GM12891 (cell line): ENCODE data around the gene GPR21.
A peak's percentile ranks its signal among the peaks of the same experiment; 100 is the strongest.

Source experiments
- DNase-seq: peaks from one replicate; pipeline ENCODE4 v3.0.0; 2011; ENCODE audit warnings: low spot score; ENCODE audit not compliant: insufficient read length
- FAIRE-seq: peaks from 2 replicates; lab custom pipeline; 2011; peaks lifted over from hg19 to GRCh38; lab: Jason Lieb, UNC
- PAX5 ChIP-seq: IDR thresholded peaks from 2 replicates; pipeline ENCODE4 v1.6.1; 2011; ENCODE audit warnings: low read length, moderate library complexity, mild to moderate bottlenecking; ENCODE audit not compliant: insufficient read depth, severe bottlenecking
- POLR2A ChIP-seq: IDR thresholded peaks from 2 replicates; pipeline ENCODE4 v1.6.1; 2011; ENCODE audit warnings: low read depth, low read length, control low read depth
- POLR2AphosphoS5 ChIP-seq: IDR thresholded peaks from 2 replicates; pipeline ENCODE4 v1.6.1; 2011; ENCODE audit warnings: low read depth, low read length, control low read depth
- POU2F2 ChIP-seq: IDR thresholded peaks from 2 replicates; pipeline ENCODE4 v1.6.1; 2011; ENCODE audit warnings: low read depth, mild to moderate bottlenecking, control low read depth, low read length, moderate library complexity
- SPI1 ChIP-seq: IDR thresholded peaks from 2 replicates; pipeline ENCODE4 v1.6.1; 2011; ENCODE audit warnings: low read depth, low read length, control low read depth
- TAF1 ChIP-seq: IDR thresholded peaks from 2 replicates; pipeline ENCODE4 v1.6.1; 2011; ENCODE audit warnings: low read depth, low read length, control low read depth

Gene GPR21

DNA sequence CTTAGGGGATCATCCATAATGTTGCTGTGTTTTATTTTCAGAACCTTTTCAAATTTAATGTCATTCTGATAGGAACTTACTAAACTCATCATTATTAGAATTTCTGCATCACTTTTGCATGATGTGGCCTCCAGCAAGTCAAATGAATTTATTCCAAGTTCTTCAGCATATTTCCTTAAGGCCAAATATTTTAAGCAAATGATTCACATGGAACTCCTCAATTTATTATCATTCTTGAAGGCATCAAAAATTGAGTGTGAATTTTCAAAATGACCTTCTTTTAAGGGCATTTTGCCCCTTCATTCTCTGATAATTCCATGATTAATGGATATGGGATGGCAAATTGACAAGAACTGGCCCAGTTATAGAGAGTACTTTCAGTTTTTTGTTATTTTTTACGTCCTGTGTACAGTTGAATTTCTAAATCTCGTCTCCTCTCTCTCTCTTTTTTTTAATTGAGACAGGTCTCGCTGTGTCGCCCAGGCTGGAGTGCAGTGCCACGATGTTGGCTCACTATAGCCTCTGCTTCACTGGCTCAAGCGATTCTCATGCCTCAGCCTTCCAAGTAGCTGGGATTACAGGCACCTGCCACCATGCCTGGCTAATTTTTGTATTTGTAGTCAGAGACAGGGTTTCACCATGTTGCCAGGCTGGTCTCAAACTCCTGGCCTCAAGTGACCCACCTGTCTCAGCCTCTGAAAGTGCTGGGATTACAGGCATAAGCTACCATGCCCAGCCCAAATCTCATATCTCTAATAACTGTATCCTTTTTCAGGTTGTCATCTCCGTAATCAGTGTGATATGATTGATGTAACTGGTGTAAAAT, 29.1 kb downstream of the GPR21 start:
- DNase-seq = no peak
- no peak for TF ChIP-seq PAX5
- TF ChIP-seq POLR2A = no peak
- no peak for TF ChIP-seq SPI1
- no peak for TF ChIP-seq TAF1
- no peak for TF ChIP-seq POU2F2
- TF ChIP-seq POLR2AphosphoS5 = no peak
- no peak for FAIRE-seq

DNA sequence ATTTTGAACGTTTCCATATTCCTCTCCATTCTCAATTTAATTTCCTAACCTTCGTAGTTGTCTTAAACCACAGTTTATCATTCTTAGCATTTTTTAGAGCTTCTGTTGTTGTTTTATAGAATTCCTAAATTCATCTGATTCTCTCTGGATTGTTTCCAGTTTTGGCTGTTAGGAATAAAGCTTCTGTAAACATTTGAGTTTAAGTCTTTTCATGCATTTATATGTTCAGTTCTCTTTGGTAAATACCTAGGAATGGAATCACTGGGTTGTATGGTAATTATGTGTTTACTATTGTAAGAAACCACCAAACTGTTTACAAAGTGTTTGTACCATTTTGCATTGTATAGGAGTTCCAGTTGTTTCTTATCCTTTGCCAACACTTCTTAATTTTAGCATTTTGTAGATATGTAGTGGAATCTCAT, 29.7 kb downstream of the GPR21 start:
- no peak for DNase-seq
- FAIRE-seq = no peak
- TF ChIP-seq TAF1 (no peak), POU2F2 (no peak)

DNA sequence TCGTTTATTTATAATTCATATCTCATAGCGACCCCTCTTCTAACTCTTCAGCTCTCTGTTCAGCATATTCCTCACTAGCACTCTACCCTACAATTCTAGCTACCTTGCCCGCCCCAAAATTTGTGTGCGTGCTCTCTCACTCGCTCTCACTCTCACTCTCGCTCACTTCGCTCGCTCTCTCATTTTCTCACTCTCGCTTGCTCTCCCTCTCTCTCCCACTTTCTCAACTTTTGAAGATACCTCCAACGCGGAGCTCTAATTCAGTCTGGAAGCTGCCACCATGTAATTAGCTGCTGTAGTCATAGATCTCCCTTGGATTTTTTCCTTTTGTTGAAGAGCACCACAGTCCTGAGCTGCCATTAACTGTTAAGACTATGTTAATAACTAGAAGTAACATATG, 30.4 kb downstream of the GPR21 start:
- DNase-seq (no peak), FAIRE-seq (no peak)
- TF ChIP-seq POU2F2 (no peak), SPI1 (no peak), TAF1 (no peak), POLR2A (no peak), PAX5 (no peak), POLR2AphosphoS5 (no peak)

DNA sequence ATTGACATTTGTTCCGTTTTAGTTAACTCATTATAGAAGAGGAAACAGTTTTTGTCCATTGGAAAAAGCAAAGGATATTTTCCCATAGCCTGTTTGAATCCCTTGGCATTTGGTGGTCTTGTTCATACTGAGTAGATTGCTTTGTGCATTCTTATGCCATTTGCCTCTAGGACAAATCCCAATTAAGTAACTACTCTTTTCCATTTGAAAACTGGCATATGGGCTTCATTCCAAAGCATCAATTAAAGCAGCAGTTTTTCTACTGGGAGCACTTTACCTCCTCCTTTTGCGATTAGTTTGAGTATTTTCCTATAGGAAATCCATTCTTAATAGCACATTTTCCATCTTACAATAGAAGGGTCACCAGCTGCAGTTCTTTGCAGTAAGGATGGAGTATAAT, 31.2 kb downstream of the GPR21 start:
- no peak for TF ChIP-seq SPI1
- no peak for TF ChIP-seq POLR2AphosphoS5
- TF ChIP-seq PAX5 = no peak
- no peak for TF ChIP-seq TAF1
- FAIRE-seq = no peak
- no peak for DNase-seq

DNA sequence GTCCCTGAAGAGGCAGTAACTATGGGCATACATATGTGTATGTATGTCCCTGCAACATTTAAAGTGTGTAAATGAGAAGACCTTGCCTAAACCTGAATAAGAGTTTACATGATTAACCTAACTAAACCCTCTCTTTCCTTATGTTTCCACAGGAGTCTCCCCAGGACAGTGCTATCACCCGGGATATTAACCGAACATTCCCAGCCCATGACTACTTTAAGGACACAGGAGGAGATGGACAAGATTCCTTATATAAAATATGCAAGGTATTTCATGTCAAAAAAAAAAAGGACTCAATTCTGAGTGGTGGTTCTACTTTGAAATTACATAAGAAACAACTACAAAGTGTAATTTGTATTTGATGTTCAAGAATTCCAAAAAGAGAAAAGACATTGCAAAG, 31.7 kb downstream of the GPR21 start:
- no peak for FAIRE-seq
- no peak for TF ChIP-seq SPI1
- no peak for TF ChIP-seq POLR2AphosphoS5
- no peak for TF ChIP-seq POU2F2
- TF ChIP-seq PAX5 = no peak
- no peak for TF ChIP-seq TAF1
- no peak for TF ChIP-seq POLR2A
- DNase-seq = no peak

DNA sequence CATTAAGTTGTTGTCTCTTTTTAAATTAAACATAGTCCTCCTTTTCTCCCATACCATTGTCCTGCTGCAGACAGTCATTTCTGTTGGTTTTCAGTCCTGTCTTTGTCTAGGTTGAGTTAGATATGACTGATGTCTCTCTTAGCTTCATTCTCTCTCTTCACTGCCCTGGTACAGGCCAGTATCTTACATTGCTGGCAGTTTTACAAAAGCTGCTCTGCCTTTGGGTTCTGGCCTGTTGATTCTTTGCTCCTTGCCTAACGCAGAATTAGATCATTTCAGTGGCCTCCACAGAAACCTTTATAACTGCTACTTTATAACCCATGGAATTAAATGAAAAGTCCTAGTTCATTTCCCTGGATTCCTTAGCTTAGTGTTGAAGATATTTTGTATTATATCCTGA, 33.7 kb downstream of the GPR21 start:
- FAIRE-seq = no peak
- DNase-seq = no peak
- no peak for TF ChIP-seq PAX5
- TF ChIP-seq POLR2AphosphoS5 = no peak
- TF ChIP-seq SPI1 = no peak
- TF ChIP-seq POLR2A = no peak
- no peak for TF ChIP-seq POU2F2
- no peak for TF ChIP-seq TAF1

DNA sequence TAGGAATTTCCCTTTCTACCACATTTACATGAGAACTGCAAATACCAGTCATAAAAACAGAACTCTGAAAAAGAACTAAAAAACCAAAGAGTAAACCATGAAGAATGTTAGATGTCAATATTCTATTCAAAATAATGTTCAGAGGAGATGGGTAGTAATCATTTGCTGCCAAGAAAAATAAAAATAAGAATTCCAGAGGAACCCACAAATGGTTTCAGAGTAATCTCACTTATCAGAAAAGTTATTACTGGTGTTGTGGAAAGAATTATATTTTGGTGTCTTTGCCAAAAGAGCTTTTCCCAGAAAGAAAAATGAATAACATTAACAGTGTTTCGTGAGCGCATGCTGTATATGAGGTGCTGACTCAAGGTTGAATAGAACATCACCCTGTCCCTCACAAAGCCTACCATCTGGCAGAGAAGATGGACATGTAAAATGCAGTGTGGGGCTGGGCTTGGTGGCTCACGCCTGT, 35.6 kb downstream of the GPR21 start:
- TF ChIP-seq PAX5 (no peak), TAF1 (no peak), POLR2AphosphoS5 (no peak), POLR2A (no peak), POU2F2 (no peak), SPI1 (no peak)
- no peak for DNase-seq
- no peak for FAIRE-seq

DNA sequence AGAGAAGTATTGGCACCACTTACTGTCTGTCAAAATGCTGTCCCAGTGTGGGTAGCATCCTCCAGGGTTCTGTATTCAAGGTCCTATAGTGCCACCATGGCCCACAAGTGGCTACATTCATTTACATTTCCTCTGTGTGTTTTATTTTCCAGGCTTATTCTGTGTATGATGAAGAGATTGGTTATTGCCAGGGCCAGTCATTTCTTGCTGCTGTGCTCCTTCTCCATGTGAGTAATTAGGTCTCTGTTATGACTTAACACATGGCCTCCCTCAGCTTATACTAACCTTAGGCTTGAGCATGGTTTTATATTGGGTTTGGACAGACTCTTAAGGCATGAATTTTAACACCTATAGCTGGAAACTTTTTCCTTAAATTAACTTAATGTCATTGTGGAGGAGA, 36.7 kb downstream of the GPR21 start:
- DNase-seq = no peak
- FAIRE-seq = peak; percentile 26
- TF ChIP-seq PAX5 (no peak), TAF1 (no peak)

DNA sequence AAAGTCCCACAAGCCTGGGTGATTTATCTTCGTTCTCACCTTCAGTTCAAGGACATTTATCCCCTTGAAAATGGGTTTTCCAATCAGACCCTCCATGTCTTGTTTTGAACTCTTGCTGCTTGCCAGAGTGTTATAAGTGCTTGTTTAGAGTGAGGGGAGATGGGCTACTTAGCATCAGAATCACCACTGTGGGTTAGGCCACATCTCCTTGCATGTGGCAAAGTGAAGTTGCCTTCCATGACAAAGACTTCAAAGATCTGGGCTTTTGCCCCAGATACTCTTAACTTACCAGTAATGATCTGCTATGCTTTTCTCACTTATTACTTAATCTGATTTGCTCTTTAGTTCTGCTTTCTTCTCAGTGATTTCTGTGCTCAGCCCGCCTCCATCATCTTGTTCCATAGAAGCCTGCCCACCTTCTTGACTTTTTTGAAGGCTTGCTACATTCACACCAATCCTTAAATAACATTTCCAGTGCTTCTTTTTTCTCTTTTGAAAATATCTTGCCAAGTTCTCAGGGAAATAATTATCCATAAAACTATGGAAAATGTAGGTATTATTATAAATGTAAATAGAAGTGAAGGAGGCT, 39.0 kb downstream of the GPR21 start:
- FAIRE-seq (no peak), DNase-seq (no peak)
- TF ChIP-seq PAX5 (no peak), TAF1 (no peak), SPI1 (no peak), POLR2AphosphoS5 (no peak), POLR2A (no peak), POU2F2 (no peak)

DNA sequence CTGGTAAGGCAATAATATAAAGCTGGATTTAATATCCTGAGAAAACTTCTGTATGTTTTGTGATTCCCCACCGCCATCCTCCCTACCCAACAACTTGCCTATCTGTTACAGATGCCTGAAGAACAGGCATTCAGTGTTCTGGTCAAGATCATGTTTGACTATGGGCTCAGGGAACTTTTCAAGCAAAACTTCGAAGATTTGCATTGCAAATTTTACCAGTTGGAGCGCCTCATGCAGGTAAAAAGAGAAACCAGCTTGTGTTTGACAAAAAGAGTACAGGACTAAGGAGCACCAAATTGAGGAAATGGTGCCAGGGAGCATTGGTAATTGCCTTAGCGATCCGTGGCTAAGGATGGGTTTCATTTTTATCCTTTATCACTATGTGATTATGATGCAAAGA, 40.0 kb downstream of the GPR21 start:
- DNase-seq = no peak
- FAIRE-seq = no peak
- TF ChIP-seq PAX5 (no peak), POU2F2 (no peak), SPI1 (peak; percentile 46), POLR2A (no peak), TAF1 (no peak), POLR2AphosphoS5 (no peak)
